Measurements from ENCODE around the gene CDH23. TPM values are rescaled to one million over a fixed set of nuclear protein-coding genes. Genes with fewer than 3 reads are reported as not detected.

CDH23 gene
- total and polyA plus RNA-seq, 9 of the 15 experiments (the other 6 are each of a cell fraction or from before 2014, with no cell fraction given) = 0.18 to 1.2 (median 0.47) TPM

- TF ChIP-seq NFE2 (IDR thresholded peaks at IDR 0.05; ENCODE audit: low read depth) (no peak), ZNF639 (CRISPR knock-in tag; conservative IDR thresholded peaks at IDR 0.05 in 1 of 2, IDR thresholded peaks at IDR 0.05 in 1 of 2) (peak in 1 of 2 experiments; percentile 57; a peak in 1 of 4 replicates), ZNF766 (CRISPR knock-in tag; conservative IDR thresholded peaks at IDR 0.05) (no peak), ZC3H8 (IDR thresholded peaks at IDR 0.05) (no peak)
- TF ChIP-seq, protein P1, sequence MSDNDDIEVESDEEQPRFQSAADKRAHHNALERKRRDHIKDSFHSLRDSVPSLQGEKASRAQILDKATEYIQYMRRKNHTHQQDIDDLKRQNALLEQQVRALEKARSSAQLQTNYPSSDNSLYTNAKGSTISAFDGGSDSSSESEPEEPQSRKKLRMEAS (CRISPR knock-in tag; IDR thresholded peaks at IDR 0.05) = peak; percentile 42; the same call in 1 of the 2 replicates
Observed at GRCh38 chr10:71727738-71728737, 331.3 kb downstream of the CDH23 start (continued).

- H3K9ac ChIP-seq (ENCODE audit: insufficient read depth in 1 of 2, low read depth in 2 of 2, low read length in 2 of 2) = peak overlapping the region in 1 of 2 experiments; percentile 77; a peak in 2 of 4 replicates
- CTCF ChIA-PET (ENCODE audit: low intra/inter-chr PET ratio) = no interaction called here
- peaks cover 31 to 60% of the 10 kb centered on the region in 2 experiments for H3K4me1 ChIP-seq (replicated peaks in 1 of 2; ENCODE audit: control insufficient read depth in 2 of 2, insufficient read depth in 2 of 2, low read length in 2 of 2)
- FAIRE-seq (peak; percentile 88), DNase-seq (ENCODE audit: extremely low read depth in 1 of 4, low spot score in 3 of 4) (peak; percentile 67 to 75 (median 67)), ATAC-seq (peak; percentile 74)
- no peaks in the 10 kb centered on the region for H4K20me1 ChIP-seq (replicated peaks; ENCODE audit: control insufficient read depth, insufficient read depth, low read length)
- peak overlapping the region; percentile 80 for H2AFZ ChIP-seq (ENCODE audit: low read depth, low read length)
- H3K9me1 ChIP-seq (ENCODE audit: control insufficient read depth, insufficient read depth, low read length) = no peaks in the 10 kb centered on the region
- no peak overlapping the region for H3K4me3 ChIP-seq
- in situ Hi-C loops (cut with MboI) = no loop called here
- no peak overlapping the region for H3K4me2 ChIP-seq (ENCODE audit: insufficient read depth, low read length)
- intact Hi-C loops (cut with micrococcal nuclease) = loop anchor here (2.0 kb wide), 1 partner anchor 18 kb away; no protein-coding TSS in a partner anchor
- no peaks in the 10 kb centered on the region for H3K9me3 ChIP-seq (replicated peaks; ENCODE audit: control insufficient read depth, insufficient read depth, low read depth, low read length)
- no peaks in the 10 kb centered on the region for H3K36me3 ChIP-seq (ENCODE audit: control insufficient read depth, insufficient read depth, low read length)
- H3K79me2 ChIP-seq (ENCODE audit: control insufficient read depth, insufficient read depth, low read length) = no peaks in the 10 kb centered on the region
- BruUV-seq (replicated peaks) = no TSS peak
- no peaks in the 10 kb centered on the region; a peak in 1 of 5 replicates for H3K27me3 ChIP-seq (ENCODE audit: control insufficient read depth in 2 of 2, insufficient read depth in 2 of 2, low read length in 2 of 2)
- WGBS (ENCODE audit: insufficient coverage, low coverage, missing lambda C conversion rate) = 30% methylated on average over 10 of the region's 10 CpGs
- peak overlapping the region; percentile 44; the same call in 1 of the 3 replicates for H3K27ac ChIP-seq (ENCODE audit: extremely low read depth, low read depth, low read length)
- POLR2A ChIA-PET = interaction anchor here (0.6 to 2.2 kb wide), 2 partner anchors 10 to 139 kb away, joined by 3 to 8 read pairs; no protein-coding TSS in a partner anchor
- peak; percentile 86 for TF ChIP-seq CEBPB (tag; IDR thresholded peaks at IDR 0.05)
- TF ChIP-seq CXXC5 (CRISPR knock-in tag; IDR thresholded peaks at IDR 0.05) = peak; percentile 31; the same call in 1 of the 2 replicates
- no peak for TF ChIP-seq RBBP5 (IDR thresholded peaks at IDR 0.05; ENCODE audit: borderline replicate concordance, insufficient read depth, low read length, poor library complexity, severe bottlenecking)
- no peak for TF ChIP-seq PTRF (tag; IDR thresholded peaks at IDR 0.05)
- no peak for TF ChIP-seq CCAR2 (IDR thresholded peaks at IDR 0.05; ENCODE audit: low read depth, low read length)
- TF ChIP-seq SMARCC2 (IDR thresholded peaks at IDR 0.05; ENCODE audit: low read depth) = no peak
- TF ChIP-seq RCOR1 (IDR thresholded peaks at IDR 0.05; ENCODE audit: borderline replicate concordance in 1 of 2, low read depth in 2 of 2, low read length in 2 of 2) = 0 out of 4 replicates have a peak, but pooled peaks of 1 of the 2 experiments have one; percentile 13
- peak; percentile 92 for TF ChIP-seq MEIS2 (IDR thresholded peaks at IDR 0.05; ENCODE audit: partially characterized antibody)
- TF ChIP-seq, protein P2, sequence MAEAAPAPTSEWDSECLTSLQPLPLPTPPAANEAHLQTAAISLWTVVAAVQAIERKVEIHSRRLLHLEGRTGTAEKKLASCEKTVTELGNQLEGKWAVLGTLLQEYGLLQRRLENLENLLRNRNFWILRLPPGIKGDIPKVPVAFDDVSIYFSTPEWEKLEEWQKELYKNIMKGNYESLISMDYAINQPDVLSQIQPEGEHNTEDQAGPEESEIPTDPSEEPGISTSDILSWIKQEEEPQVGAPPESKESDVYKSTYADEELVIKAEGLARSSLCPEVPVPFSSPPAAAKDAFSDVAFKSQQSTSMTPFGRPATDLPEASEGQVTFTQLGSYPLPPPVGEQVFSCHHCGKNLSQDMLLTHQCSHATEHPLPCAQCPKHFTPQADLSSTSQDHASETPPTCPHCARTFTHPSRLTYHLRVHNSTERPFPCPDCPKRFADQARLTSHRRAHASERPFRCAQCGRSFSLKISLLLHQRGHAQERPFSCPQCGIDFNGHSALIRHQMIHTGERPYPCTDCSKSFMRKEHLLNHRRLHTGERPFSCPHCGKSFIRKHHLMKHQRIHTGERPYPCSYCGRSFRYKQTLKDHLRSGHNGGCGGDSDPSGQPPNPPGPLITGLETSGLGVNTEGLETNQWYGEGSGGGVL (CRISPR knock-in tag; IDR thresholded peaks at IDR 0.05) = no peak
Observed at GRCh38 chr10:71729161-71729636, 332.5 kb downstream of the CDH23 start.
